KG1 (cell line): ENCODE measurements around the gene PRPF4.
A peak's percentile ranks its signal among the peaks of the same experiment; 100 is the strongest.
"Not testable (repeated sequence)": the region's sequence is repeated elsewhere in the genome, so short reads cannot be mapped to it uniquely, and the experiment has no call there.

Experiments
- DNase-seq: peaks from one replicate; lab custom pipeline; 2025; lab: John Stamatoyannopoulos, UW

Gene PRPF4

GRCh38 chr9:113267911-113268566 is 7.4 kb upstream of the PRPF4 start:
- no peak for DNase-seq

GRCh38 chr9:113269355-113269754 is 6.1 kb upstream of the PRPF4 start:
- DNase-seq = no peak

- DNase-seq = no peak
Observed at GRCh38 chr9:113269871-113270270, 5.6 kb upstream of the PRPF4 start.

- peak; percentile 56 for DNase-seq
Observed at GRCh38 chr9:113274474-113275156, 843 bp upstream of the PRPF4 start.

- DNase-seq = no peak
Observed at GRCh38 chr9:113278840-113279239, 3.4 kb downstream of the PRPF4 start.

GRCh38 chr9:113281356-113281755 is 5.9 kb downstream of the PRPF4 start:
- DNase-seq = no peak

- DNase-seq = no peak
Observed at GRCh38 chr9:113289091-113289490, 13.6 kb downstream of the PRPF4 start.

GRCh38 chr9:113290052-113290607 is 14.7 kb downstream of the PRPF4 start:
- DNase-seq = no peak

- DNase-seq = no peak
Observed at GRCh38 chr9:113293285-113293878, 17.9 kb downstream of the PRPF4 start.

GRCh38 chr9:113296247-113296646 is 20.8 kb downstream of the PRPF4 start:
- not testable (repeated sequence) for DNase-seq

GRCh38 chr9:113296796-113297558 is 21.5 kb downstream of the PRPF4 start:
- DNase-seq = no peak

- no peak for DNase-seq
Observed at GRCh38 chr9:113298311-113298710, 22.9 kb downstream of the PRPF4 start.

- no peak for DNase-seq
Observed at GRCh38 chr9:113298924-113299770, 23.7 kb downstream of the PRPF4 start.

- DNase-seq = no peak
Observed at GRCh38 chr9:113299800-113300292, 24.4 kb downstream of the PRPF4 start.

GRCh38 chr9:113301548-113301947 is 26.1 kb downstream of the PRPF4 start:
- DNase-seq = no peak

- DNase-seq = no peak
Observed at GRCh38 chr9:113302792-113303418, 27.4 kb downstream of the PRPF4 start, which contains the start of gene RNF183. Gene RNF183, minus strand, starts transcription at chr9:113303376. Its CDS starts 5,192 bp downstream, at chr9:113298184.

GRCh38 chr9:113306566-113306965 is 31.1 kb downstream of the PRPF4 start:
- no peak for DNase-seq

- no peak for DNase-seq
Observed at GRCh38 chr9:113307396-113307975, 32.0 kb downstream of the PRPF4 start.

GRCh38 chr9:113309204-113309813 is 33.9 kb downstream of the PRPF4 start:
- peak; percentile 2 for DNase-seq

GRCh38 chr9:113310538-113310937 is 35.1 kb downstream of the PRPF4 start:
- no peak for DNase-seq
